Tongue (tissue), 2 donors: Measurements from ENCODE around the gene TRMT11. TPM values are rescaled to one million over a fixed set of nuclear protein-coding genes. Genes with fewer than 3 reads are reported as not detected.
A peak's percentile ranks its signal among the peaks of the same experiment; 100 is the strongest.
"Not testable (repeated sequence)": the region's sequence is repeated elsewhere in the genome, so short reads cannot be mapped to it uniquely, and the experiment has no call there.

ENCODE experiments used
- DNase-seq: peaks from one replicate; pipeline ENCODE4 v3.0.0-alpha.2; 2015
- total RNA-seq: library from RNA; depleted of rRNA; stranded (reverse); fragments of >200 nt; gene quantifications from one replicate; pipeline ENCODE4 v1.2.3, GENCODE V29; 2014

TRMT11 gene
- total RNA-seq, 1 donor from 2014 or later = 34.9 TPM

- no peak for DNase-seq
These were observed 8.5 kb downstream of the TRMT11 start for GRCh38 chr6:125994670-125995488.

- DNase-seq = peak; percentile 87
These were observed 9.7 kb downstream of the TRMT11 start for GRCh38 chr6:125995972-125996580.

- DNase-seq = no peak
These were observed 16.7 kb downstream of the TRMT11 start for GRCh38 chr6:126002755-126003679.

GRCh38 chr6:126007800-126008199 lies 21.5 kb downstream of the TRMT11 start:
- DNase-seq = no peak

GRCh38 chr6:126010040-126010439 lies 23.7 kb downstream of the TRMT11 start:
- no peak for DNase-seq

- no peak for DNase-seq
These were observed 29.5 kb downstream of the TRMT11 start for GRCh38 chr6:126015863-126016262.

GRCh38 chr6:126016591-126016990 lies 30.3 kb downstream of the TRMT11 start:
- no peak for DNase-seq

- DNase-seq = no peak
These were observed 31.3 kb downstream of the TRMT11 start for GRCh38 chr6:126017668-126018067.

GRCh38 chr6:126020305-126021050 lies 34.1 kb downstream of the TRMT11 start:
- no peak for DNase-seq

GRCh38 chr6:126023474-126023873 lies 37.1 kb downstream of the TRMT11 start:
- not testable (repeated sequence) for DNase-seq

GRCh38 chr6:126026001-126026400 lies 39.7 kb downstream of the TRMT11 start:
- DNase-seq = no peak

- DNase-seq = no peak
These were observed 41.3 kb downstream of the TRMT11 start for GRCh38 chr6:126027601-126028000.

- no peak for DNase-seq
These were observed 43.7 kb downstream of the TRMT11 start for GRCh38 chr6:126030045-126030444.

GRCh38 chr6:126033696-126034095 lies 47.4 kb downstream of the TRMT11 start:
- DNase-seq = peak; percentile 63

GRCh38 chr6:126034656-126035055 lies 48.3 kb downstream of the TRMT11 start:
- no peak for DNase-seq

- DNase-seq = no peak
These were observed 49.4 kb downstream of the TRMT11 start for GRCh38 chr6:126035764-126036163.

- DNase-seq = no peak
These were observed 51.9 kb downstream of the TRMT11 start for GRCh38 chr6:126038234-126038633.

- DNase-seq = no peak
These were observed 52.9 kb downstream of the TRMT11 start for GRCh38 chr6:126039284-126039683.

GRCh38 chr6:126040394-126040793 lies 54.1 kb downstream of the TRMT11 start:
- DNase-seq = no peak

- no peak for DNase-seq
These were observed 54.5 kb downstream of the TRMT11 start for GRCh38 chr6:126040826-126041225.

GRCh38 chr6:126041516-126041915 lies 55.2 kb downstream of the TRMT11 start:
- DNase-seq = no peak

- DNase-seq = no peak
These were observed 55.7 kb downstream of the TRMT11 start for GRCh38 chr6:126042001-126042419.
